NB4 (cell line): Measurements from ENCODE around the gene CCDC51.

Experiments used
- POLR2A ChIP-seq: IDR thresholded peaks from 2 replicates; pipeline ENCODE4 v1.6.1; 2011; ENCODE audit warnings: mild to moderate bottlenecking; ENCODE audit not compliant: insufficient read length; ENCODE audit errors: extremely low read depth
- TF ChIP-seq, protein P1 (sequence below): IDR thresholded peaks from one replicate; pipeline ENCODE4 v1.5.1; 2012; ENCODE audit warnings: low read depth, low read length

DNA sequence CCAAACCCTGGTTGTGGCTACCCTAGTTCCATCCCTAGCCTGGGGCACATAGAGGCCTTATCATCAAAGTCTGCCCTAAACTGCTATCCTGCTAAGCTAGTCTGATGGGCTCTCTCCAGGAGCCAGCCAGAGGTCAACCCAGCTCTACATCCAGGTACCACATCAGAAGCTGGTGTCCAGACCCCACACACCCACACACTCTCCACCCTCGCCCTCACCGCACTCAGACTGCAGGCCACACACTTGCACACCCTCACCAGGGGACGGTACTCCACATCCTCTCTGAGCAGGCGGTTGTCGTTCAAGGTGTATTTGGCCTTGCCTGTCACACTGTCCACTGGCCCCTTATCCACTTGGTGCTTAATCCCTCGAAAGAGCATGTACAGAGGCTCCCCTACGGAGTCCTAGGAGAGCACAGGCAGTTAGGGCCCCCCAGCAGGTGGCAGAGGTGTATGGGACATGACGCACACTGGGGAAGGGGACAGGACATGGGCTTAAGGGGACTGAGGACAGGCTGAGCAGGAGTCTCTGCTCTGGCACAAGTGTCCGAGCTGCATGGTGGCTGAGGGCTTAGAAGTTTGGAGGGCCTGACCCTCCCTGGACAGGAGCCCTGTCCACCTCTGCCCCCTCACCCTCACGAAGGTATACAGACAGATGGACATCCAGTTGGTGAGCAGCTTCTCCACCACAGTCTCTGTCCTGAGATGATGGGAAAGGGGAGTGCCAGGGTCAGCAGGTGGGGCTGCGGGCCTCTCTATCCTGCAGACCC is 28.1 kb downstream of the CCDC51 start:
- TF ChIP-seq POLR2A = no peak
- TF ChIP-seq, protein P1, sequence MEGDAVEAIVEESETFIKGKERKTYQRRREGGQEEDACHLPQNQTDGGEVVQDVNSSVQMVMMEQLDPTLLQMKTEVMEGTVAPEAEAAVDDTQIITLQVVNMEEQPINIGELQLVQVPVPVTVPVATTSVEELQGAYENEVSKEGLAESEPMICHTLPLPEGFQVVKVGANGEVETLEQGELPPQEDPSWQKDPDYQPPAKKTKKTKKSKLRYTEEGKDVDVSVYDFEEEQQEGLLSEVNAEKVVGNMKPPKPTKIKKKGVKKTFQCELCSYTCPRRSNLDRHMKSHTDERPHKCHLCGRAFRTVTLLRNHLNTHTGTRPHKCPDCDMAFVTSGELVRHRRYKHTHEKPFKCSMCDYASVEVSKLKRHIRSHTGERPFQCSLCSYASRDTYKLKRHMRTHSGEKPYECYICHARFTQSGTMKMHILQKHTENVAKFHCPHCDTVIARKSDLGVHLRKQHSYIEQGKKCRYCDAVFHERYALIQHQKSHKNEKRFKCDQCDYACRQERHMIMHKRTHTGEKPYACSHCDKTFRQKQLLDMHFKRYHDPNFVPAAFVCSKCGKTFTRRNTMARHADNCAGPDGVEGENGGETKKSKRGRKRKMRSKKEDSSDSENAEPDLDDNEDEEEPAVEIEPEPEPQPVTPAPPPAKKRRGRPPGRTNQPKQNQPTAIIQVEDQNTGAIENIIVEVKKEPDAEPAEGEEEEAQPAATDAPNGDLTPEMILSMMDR = no peak
